ENCODE measurements around the gene CST4. TPM values are rescaled to one million over a fixed set of nuclear protein-coding genes. Genes with fewer than 3 reads are reported as not detected.

CST4 gene
- total and polyA plus RNA-seq, 2 experiments from 2014 or later: not detected

DNA sequence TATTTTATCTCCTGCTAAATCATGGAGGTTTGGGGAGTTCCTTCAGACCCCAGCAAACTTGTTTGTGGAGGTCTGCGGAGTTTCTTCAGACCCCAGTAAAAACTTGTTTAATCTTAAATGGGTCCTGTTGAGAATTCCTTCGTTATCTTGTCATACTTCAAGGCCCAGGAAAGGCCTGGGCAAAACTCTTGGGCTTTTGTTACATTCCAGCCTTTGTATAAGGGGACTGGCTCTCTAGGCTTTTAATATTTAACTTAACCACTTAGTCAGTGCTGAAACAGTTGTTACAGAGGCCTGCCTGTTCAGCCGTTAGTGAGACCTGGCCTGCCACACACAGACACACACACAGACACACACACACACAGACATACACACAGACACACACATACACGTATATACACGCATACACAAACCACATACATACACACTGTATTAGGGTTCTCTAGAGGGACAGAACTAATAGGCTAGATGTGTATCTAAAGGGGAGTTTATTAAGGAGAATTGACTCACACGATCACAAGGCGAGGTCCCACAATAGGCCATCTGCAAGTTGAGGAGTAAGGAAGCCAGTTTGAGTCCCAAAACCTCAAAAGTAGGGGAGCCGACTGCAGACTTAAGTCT is 29.7 kb downstream of the CST4 start:
- H3K9me3 Mint-ChIP-seq: no peaks in the 10 kb centered on the region
- no peaks in the 10 kb centered on the region for H3F3A ChIP-seq (replicated peaks; ENCODE audit: low read depth)
- TF ChIP-seq, protein P1, sequence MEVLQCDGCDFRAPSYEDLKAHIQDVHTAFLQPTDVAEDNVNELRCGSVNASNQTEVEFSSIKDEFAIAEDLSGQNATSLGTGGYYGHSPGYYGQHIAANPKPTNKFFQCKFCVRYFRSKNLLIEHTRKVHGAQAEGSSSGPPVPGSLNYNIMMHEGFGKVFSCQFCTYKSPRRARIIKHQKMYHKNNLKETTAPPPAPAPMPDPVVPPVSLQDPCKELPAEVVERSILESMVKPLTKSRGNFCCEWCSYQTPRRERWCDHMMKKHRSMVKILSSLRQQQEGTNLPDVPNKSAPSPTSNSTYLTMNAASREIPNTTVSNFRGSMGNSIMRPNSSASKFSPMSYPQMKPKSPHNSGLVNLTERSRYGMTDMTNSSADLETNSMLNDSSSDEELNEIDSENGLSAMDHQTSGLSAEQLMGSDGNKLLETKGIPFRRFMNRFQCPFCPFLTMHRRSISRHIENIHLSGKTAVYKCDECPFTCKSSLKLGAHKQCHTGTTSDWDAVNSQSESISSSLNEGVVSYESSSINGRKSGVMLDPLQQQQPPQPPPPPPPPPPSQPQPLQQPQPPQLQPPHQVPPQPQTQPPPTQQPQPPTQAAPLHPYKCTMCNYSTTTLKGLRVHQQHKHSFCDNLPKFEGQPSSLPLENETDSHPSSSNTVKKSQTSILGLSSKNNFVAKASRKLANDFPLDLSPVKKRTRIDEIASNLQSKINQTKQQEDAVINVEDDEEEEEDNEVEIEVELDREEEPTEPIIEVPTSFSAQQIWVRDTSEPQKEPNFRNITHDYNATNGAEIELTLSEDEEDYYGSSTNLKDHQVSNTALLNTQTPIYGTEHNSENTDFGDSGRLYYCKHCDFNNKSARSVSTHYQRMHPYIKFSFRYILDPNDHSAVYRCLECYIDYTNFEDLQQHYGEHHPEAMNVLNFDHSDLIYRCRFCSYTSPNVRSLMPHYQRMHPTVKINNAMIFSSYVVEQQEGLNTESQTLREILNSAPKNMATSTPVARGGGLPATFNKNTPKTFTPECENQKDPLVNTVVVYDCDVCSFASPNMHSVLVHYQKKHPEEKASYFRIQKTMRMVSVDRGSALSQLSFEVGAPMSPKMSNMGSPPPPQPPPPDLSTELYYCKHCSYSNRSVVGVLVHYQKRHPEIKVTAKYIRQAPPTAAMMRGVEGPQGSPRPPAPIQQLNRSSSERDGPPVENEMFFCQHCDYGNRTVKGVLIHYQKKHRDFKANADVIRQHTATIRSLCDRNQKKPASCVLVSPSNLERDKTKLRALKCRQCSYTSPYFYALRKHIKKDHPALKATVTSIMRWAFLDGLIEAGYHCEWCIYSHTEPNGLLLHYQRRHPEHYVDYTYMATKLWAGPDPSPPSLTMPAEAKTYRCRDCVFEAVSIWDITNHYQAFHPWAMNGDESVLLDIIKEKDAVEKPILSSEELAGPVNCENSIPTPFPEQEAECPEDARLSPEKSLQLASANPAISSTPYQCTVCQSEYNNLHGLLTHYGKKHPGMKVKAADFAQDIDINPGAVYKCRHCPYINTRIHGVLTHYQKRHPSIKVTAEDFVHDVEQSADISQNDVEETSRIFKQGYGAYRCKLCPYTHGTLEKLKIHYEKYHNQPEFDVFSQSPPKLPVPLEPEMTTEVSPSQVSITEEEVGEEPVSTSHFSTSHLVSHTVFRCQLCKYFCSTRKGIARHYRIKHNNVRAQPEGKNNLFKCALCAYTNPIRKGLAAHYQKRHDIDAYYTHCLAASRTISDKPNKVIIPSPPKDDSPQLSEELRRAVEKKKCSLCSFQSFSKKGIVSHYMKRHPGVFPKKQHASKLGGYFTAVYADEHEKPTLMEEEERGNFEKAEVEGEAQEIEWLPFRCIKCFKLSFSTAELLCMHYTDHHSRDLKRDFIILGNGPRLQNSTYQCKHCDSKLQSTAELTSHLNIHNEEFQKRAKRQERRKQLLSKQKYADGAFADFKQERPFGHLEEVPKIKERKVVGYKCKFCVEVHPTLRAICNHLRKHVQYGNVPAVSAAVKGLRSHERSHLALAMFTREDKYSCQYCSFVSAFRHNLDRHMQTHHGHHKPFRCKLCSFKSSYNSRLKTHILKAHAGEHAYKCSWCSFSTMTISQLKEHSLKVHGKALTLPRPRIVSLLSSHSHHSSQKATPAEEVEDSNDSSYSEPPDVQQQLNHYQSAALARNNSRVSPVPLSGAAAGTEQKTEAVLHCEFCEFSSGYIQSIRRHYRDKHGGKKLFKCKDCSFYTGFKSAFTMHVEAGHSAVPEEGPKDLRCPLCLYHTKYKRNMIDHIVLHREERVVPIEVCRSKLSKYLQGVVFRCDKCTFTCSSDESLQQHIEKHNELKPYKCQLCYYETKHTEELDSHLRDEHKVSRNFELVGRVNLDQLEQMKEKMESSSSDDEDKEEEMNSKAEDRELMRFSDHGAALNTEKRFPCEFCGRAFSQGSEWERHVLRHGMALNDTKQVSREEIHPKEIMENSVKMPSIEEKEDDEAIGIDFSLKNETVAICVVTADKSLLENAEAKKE (CRISPR knock-in tag; IDR thresholded peaks at IDR 0.05): no peak
- TF ChIP-seq, protein P2, sequence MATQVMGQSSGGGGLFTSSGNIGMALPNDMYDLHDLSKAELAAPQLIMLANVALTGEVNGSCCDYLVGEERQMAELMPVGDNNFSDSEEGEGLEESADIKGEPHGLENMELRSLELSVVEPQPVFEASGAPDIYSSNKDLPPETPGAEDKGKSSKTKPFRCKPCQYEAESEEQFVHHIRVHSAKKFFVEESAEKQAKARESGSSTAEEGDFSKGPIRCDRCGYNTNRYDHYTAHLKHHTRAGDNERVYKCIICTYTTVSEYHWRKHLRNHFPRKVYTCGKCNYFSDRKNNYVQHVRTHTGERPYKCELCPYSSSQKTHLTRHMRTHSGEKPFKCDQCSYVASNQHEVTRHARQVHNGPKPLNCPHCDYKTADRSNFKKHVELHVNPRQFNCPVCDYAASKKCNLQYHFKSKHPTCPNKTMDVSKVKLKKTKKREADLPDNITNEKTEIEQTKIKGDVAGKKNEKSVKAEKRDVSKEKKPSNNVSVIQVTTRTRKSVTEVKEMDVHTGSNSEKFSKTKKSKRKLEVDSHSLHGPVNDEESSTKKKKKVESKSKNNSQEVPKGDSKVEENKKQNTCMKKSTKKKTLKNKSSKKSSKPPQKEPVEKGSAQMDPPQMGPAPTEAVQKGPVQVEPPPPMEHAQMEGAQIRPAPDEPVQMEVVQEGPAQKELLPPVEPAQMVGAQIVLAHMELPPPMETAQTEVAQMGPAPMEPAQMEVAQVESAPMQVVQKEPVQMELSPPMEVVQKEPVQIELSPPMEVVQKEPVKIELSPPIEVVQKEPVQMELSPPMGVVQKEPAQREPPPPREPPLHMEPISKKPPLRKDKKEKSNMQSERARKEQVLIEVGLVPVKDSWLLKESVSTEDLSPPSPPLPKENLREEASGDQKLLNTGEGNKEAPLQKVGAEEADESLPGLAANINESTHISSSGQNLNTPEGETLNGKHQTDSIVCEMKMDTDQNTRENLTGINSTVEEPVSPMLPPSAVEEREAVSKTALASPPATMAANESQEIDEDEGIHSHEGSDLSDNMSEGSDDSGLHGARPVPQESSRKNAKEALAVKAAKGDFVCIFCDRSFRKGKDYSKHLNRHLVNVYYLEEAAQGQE (IDR thresholded peaks at IDR 0.05; ENCODE audit: unreplicated experiment): no peak
- TF ChIP-seq, protein P3, sequence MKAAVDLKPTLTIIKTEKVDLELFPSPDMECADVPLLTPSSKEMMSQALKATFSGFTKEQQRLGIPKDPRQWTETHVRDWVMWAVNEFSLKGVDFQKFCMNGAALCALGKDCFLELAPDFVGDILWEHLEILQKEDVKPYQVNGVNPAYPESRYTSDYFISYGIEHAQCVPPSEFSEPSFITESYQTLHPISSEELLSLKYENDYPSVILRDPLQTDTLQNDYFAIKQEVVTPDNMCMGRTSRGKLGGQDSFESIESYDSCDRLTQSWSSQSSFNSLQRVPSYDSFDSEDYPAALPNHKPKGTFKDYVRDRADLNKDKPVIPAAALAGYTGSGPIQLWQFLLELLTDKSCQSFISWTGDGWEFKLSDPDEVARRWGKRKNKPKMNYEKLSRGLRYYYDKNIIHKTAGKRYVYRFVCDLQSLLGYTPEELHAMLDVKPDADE (IDR thresholded peaks at IDR 0.05): no peak
- TF ChIP-seq NANOG (IDR thresholded peaks at IDR 0.05; ENCODE audit: borderline replicate concordance) (no peak), EZH2 (IDR thresholded peaks at IDR 0.05; ENCODE audit: low read depth, unreplicated experiment) (no peak), ZNF331 (CRISPR knock-in tag; IDR thresholded peaks at IDR 0.05; ENCODE audit: low read depth) (no peak), STAT1 (IDR thresholded peaks at IDR 0.05; ENCODE audit: unreplicated experiment) (no peak), EZH2phosphoT487 (IDR thresholded peaks at IDR 0.05; ENCODE audit: unreplicated experiment) (no peak), CREB1 (CRISPR knock-in tag; IDR thresholded peaks at IDR 0.05; ENCODE audit: low read depth) (no peak), POLR2AphosphoS5 (IDR thresholded peaks at IDR 0.05; ENCODE audit: low read depth) (no peak)
- TF ChIP-seq, protein P4, sequence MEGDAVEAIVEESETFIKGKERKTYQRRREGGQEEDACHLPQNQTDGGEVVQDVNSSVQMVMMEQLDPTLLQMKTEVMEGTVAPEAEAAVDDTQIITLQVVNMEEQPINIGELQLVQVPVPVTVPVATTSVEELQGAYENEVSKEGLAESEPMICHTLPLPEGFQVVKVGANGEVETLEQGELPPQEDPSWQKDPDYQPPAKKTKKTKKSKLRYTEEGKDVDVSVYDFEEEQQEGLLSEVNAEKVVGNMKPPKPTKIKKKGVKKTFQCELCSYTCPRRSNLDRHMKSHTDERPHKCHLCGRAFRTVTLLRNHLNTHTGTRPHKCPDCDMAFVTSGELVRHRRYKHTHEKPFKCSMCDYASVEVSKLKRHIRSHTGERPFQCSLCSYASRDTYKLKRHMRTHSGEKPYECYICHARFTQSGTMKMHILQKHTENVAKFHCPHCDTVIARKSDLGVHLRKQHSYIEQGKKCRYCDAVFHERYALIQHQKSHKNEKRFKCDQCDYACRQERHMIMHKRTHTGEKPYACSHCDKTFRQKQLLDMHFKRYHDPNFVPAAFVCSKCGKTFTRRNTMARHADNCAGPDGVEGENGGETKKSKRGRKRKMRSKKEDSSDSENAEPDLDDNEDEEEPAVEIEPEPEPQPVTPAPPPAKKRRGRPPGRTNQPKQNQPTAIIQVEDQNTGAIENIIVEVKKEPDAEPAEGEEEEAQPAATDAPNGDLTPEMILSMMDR (conservative IDR thresholded peaks at IDR 0.05; ENCODE audit: low read depth in 2 of 2): no peak
- no peak overlapping the region for H3K4me2 ChIP-seq
- H4K20me1 ChIP-seq (replicated peaks; ENCODE audit: insufficient read depth): no peaks in the 10 kb centered on the region
- no peak overlapping the region for H3K27ac Mint-ChIP-seq
- no peak for ATAC-seq
- no peak overlapping the region for H3K4me3 Mint-ChIP-seq
- peaks cover 5% of the 10 kb centered on the region; the same call in 2 of the 3 replicates for H3K4me1 Mint-ChIP-seq
- no peaks in the 10 kb centered on the region for H3K36me3 ChIP-seq (ENCODE audit: insufficient read depth)
- H3K4me3 ChIP-seq: no peak overlapping the region
- no peaks in the 10 kb centered on the region for H3K36me3 Mint-ChIP-seq (ENCODE audit: low read depth)
- H3K9me2 ChIP-seq (ENCODE audit: insufficient read depth): no peaks in the 10 kb centered on the region
- no peaks in the 10 kb centered on the region for H3K27me3 ChIP-seq (ENCODE audit: insufficient read depth)
- H3K79me2 ChIP-seq (replicated peaks; ENCODE audit: insufficient read depth): no peaks in the 10 kb centered on the region
- peaks cover 7% of the 10 kb centered on the region for H3K27me3 Mint-ChIP-seq (ENCODE audit: insufficient read depth, low read depth, poor library complexity)
- H3K27ac ChIP-seq (ENCODE audit: low read depth): no peak overlapping the region
- no peaks in the 10 kb centered on the region for H3K4me1 ChIP-seq (ENCODE audit: insufficient read depth)
- H2AFZ ChIP-seq: peak overlapping the region; percentile 14; the same call in 1 of the 2 replicates
- no peak for DNase-seq (ENCODE audit: low spot score)

All from GM23338 (cell line).